NCI-H2171 (cell line): Measurements from ENCODE around the gene ERO1A.

Experiments
- DNase-seq: peaks from one replicate; lab custom pipeline; 2025; lab: John Stamatoyannopoulos, UW

ERO1A gene

GRCh38 chr14:52599974-52600373 lies 95.4 kb downstream of the ERO1A start:
- DNase-seq: no peak

GRCh38 chr14:52598568-52598967 lies 96.8 kb downstream of the ERO1A start:
- DNase-seq: no peak

GRCh38 chr14:52596861-52597260 lies 98.5 kb downstream of the ERO1A start:
- DNase-seq: no peak

- no peak for DNase-seq
Observed at GRCh38 chr14:52596320-52596719, 99.0 kb downstream of the ERO1A start.

- no peak for DNase-seq
Observed at GRCh38 chr14:52590318-52590717, 105.0 kb downstream of the ERO1A start.
